Posterior vena cava (tissue), 2 donors: ENCODE results near the gene ABHD17B. TPM values are rescaled to one million over a fixed set of nuclear protein-coding genes. Genes with fewer than 3 reads are reported as not detected.
A peak's percentile ranks its signal among the peaks of the same experiment; 100 is the strongest.
"Not testable (repeated sequence)": the region's sequence is repeated elsewhere in the genome, so short reads cannot be mapped to it uniquely, and the experiment has no call there.

Experiments
- DNase-seq: peaks from one replicate; pipeline ENCODE4 v3.0.0-alpha.2; 2020; ENCODE audit warnings: low spot score
- intact Hi-C, 2 donors: fragments of 100-400 bp; cut with DNase I; formaldehyde crosslinking; loops; one replicate each; pipeline versions ENCODE4 v1.14.1 to v1.14.2; 2022 to 2023
- total RNA-seq, 2 donors: library from RNA; stranded (reverse); fragmentation: NEBNext Ultra II Directional; extraction: Animal tissue kit (Norgen Biotek cat#: 25700); gene quantifications; one replicate each; pipeline ENCODE4 v1.2.1, GENCODE V29; 2021
- donor health status: DM: yes; HTN: yes; CAD: no.
- donor health status: DM: yes; HTN: yes; CAD: no.

Gene ABHD17B
- total RNA-seq, 2 donors from 2014 or later = 11.4 to 22.8 TPM

DNA sequence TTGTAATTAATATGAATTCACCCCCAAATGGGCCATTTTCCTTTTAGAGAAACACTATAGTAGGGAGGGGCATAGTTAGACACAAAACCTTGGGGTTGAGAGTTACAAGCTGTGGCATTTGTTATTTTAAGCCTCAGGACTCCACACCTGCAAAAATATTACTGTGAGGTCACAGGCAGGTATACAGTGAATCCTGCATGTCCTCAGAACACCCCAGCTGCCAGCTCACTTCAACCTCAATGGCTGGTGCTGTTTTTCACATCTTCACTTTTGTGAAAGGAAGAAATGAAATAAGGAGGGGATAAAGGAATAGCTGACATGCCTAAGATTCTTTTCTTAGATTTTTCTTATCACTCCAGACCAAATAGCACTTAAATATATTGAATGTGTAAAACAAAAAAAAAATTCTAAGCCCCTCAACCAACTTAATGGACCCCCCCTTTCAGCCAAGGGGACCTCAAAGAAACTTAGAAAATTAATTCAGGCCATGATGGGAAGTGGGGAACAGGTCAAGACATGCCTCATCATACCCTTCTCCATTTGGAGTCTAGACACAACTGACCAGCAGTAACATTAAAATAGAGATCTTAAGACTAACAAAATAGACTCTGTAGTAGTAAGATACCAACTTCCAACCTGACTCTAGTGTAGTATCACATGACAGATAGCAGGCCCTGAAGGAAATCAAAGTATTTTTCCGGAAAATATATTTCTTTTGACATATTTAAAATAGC is 9.6 kb upstream of the ABHD17B start:
- DNase-seq = no peak
- intact Hi-C loops = no loop called here

DNA sequence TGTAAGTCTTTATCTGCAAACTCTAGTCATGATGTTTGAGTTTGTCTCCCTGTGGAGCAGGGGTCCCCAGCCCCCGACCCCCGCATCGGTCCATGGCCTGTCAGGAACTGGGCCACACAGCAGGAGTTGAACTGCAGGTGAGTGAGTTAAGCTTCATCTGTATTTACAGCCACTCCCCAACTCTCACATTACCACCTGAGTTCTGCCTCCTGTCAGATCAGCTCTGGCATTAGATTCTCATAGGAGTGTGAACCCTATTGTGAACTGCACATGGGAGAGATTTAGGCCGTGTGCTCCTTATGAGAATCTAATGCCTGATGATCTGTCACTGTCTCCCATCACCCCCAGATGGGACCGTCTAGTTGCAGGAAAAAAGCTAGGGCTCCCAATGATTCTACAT is 7.4 kb upstream of the ABHD17B start:
- DNase-seq = no peak
- intact Hi-C loops = no loop called here

DNA sequence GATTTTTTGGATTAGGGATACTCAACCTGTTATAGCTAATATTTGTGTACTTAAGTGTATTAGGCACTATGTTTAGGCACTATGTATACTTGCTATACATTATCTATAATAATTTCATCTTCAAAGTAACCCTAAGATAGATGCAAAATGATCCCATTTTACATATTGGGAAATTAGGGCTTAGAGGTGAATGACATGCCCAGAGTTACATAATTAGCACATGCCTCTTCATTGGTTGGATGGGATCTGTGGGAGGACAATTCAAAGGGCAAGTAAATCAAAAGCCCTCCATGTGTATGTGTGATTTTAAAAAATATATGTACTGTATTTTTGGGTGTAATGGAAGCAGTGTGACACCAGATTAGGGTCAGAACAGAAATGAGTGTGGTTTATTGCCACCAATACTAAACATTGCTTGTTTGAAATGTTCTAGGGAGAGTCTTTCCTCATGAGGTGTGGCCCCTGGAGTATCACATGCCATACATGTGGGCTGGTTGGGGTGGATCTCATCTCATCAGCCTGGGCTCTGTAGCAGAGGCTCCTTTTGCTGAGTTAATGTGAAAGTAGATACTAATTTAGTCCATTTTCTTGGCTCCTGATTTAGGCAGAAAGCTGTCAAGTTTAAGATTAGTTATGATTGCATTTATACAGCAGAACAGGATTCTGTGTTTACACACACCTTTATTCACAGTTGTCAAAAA is 6.0 kb upstream of the ABHD17B start:
- no peak for DNase-seq
- intact Hi-C loops = no loop called here

DNA sequence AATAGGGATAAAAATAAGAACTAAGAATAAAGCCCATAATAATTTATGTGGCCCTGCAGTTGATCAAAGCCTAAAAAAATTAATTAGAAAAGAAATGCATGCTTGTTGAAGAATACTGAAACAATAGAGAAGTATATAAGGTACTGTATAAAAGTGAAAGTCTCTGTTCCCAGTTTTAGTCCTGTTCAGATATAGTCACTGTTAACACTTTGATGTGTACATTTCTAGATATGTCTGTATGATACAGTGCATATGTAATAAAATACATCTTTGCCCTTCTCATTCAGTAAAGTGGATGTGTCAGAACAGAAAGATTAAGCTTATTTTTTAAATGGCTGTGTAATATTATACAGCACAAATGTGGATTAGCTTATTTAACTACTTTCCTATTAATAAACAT is 4.5 kb upstream of the ABHD17B start:
- intact Hi-C loops = no loop called here

DNA sequence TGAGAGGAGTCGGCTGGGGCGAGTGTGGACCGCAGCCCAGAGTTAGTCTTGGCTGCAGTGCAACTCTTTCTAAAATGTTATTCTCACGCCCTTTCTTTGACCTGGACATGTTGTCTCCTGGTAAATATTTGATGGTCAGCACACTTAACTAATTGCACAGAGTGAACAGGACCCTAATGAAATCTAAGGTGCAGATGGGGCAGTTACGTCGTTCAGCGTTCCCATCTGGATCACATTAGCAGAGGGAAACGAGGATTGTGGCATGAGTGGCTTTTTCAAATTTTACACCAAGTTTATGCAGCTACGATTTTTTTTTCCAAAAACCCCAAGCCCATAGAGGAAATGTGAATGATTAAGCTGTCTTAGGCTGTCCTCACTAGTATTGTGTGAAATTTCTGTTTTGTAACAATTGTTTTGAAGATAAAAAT is 929 bp upstream of the ABHD17B start:
- DNase-seq = no peak
- intact Hi-C loops = no loop called here

More for the DNA sequence above, 4.5 kb upstream of the ABHD17B start:
- DNase-seq = no peak

DNA sequence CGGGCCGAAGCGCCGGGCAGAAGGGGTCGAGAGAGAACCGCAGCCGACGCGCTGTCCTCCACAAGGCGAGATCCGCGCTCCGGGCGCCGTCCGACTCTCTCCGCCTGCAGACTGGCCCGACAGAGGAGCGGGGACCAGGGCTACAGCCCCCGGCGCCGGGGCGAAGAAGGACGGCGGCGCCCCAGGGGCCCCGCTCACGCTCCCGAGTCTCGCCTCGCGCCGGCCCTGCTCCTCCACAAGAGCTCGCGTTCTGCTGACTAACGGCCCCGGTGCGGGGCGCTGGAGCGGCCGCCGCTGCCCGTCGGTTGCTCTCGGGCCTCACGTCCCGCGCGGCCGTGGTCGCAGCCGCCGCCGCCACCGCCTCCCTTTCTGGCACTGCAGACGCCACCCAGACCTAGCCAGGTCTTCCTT is 338 bp downstream of the ABHD17B start:
- intact Hi-C loops = no loop called here
- DNase-seq = no peak

DNA sequence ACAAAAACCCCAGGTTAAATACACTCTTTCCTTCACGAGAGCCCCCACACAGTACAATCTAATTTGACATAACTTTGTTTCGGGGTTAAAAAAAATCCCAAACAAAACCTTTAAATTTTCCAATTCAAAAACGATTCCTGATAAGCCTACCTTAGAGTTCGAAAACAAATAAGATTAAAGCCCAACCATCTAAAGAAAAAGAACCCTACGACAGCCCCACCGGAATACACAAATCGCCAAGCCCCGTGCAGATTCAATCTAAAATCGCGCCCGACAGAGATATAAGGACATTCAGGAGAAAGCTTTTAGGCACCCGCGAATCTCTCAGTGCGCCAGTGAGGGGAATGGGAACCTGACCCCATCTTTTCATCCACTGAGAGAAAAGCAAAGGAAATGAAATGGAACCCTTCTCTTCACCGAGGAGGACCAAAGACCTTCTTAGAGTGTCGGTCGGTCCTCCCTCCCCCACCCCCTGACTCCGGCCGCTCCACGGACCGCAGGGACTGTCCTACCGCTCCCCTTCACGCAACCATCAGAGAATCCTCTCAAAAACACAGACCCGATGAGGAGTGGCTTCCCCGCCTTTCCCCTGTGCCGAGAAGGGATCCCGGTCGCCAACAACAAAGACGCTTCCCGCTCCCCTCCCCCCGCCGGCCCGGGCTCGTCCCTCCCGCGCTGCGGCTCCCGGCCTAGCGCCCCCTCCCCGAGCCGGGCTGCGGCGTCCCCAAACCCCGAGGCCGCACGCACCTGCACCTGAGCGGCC is 925 bp downstream of the ABHD17B start:
- DNase-seq = peak; percentile 85
- intact Hi-C loops = no loop called here

DNA sequence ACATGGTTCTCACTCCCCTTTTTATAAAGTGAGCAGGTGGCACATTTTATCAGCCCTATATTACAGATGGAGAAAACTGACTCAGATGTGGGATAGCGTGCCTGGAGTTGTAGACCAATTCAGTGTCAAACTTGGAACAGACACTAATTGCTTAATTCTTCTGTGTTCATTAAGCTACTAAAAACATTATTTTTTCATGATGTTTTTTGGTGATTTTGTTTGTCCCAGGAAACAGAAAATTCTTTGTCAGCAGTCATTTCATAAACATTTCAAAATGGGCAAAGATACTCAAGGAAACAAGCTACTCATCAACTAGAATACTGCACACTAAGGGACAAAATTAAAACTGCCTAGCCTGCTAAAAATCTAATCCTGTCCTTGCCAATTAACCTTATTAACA is 2.2 kb downstream of the ABHD17B start:
- intact Hi-C loops = no loop called here
- no peak for DNase-seq

DNA sequence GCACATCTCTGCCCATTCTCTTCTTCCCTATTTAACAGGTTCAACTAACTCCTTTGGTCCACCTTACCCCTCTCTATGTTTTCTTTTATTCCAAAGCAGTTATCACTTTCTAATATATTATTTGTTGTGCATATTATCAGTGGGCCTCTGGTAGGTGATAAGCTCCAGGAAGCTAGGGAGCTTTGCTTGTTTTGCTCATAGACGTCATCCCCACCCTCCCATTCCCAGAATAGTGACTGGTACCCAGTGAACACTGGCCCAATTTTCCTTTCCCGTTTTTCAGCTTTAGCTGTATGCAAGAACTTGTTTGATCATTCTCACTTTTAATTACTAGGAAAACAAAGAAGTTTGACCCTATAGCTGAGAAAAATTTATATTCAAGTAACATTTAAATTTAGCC is 6.9 kb downstream of the ABHD17B start:
- intact Hi-C loops = no loop called here
- DNase-seq = no peak

DNA sequence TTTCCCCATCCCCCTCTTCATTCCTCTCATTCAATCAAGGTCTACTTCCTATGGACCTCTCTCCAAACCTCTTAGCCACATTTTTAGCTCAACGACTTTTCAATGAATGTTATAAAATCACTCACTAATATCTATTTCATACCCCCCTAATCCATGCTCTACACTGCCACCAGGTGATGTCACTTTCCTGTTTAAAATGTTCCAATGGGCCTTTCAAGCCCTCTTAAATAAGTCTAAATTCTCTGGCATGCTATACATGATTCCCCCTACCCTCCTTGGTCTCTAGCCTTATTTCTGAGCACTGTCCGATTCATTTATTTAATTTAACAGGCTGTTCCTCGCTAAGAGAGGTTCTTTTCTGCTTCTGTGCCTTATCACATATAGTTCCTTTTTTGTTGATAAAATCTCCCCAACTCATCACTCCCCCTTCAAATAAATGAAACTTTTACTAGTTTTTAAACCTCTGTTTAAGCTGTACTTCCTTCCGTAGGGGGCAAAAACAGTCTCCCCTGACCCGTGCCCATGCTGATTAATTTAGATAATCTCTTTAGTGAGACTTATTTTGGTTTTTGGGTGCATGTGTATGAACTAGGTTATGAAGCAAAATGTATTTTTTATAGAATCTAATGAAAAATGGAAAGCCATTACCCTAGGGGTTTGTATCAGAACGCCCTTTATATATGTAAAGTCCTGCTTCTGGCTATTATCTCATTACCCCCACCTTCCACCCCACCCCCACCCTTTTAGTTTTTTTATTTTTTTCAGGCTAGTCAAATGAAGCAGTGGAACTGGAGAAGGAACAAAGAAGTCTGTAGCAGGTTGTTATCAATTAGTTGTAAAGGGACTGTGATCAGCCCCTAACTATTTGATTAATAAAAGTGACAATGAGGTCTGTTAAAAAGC is 9.0 kb downstream of the ABHD17B start:
- DNase-seq = no peak
- intact Hi-C loops = no loop called here

DNA sequence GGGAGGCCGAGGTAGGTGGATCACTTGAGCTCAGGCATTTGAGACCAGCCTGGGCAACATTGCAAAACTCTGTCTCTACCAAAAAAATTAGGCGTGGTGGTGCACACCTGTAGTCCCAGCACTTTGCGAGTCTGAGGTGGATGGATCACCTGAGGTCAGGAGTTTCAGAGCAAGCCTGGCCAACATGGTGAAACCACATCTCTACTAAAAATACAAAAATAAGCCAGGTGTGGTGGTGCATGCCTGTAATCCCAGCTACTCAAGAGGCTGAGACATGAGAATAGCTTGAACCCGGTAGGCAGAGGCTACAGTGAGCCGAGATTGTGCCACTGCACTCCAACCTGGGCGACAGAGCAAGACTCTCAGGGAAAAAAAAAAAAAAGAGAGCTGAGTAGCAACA is 12.2 kb downstream of the ABHD17B start:
- intact Hi-C loops, DNase-seq: not testable (repeated sequence)

DNA sequence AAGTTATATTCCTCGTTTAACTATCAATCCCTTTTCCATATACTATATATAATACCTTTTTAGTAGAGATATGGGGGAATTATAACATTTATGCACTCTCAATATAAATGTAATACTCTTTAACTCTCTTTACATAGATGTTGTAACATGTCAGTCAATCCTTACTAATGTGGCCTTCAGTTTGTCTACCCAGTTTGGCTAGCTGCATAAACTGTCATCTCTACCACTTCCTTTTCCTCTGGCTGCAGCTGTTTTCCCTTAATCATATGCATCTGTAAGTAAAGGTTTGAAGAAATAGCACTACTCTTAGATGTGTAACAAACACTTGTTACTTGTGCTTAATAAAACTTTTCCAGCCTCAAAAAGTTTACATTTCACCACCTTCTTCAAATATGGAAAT is 13.4 kb downstream of the ABHD17B start:
- intact Hi-C loops = no loop called here

DNA sequence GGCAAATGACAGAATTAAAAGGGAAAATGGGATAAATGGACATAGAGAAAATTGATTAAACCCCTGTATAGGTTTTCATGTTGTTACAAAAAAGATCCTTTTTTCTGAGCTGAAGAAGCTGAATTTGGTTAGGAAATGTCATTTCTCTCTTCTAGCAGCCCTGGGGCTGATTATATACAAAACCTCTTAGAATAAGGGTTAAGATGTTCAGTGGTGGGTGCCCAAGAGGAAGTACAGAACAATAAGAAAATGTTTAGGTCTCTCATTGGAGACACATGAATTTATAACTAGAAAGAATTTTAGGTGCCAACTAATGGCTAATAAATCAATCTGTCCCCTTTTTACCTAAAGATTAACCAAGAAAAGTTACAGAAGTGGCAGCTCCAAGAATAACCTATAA is 14.2 kb downstream of the ABHD17B start:
- DNase-seq = no peak
- intact Hi-C loops = no loop called here

More for the DNA sequence above, 13.4 kb downstream of the ABHD17B start:
- DNase-seq = no peak

DNA sequence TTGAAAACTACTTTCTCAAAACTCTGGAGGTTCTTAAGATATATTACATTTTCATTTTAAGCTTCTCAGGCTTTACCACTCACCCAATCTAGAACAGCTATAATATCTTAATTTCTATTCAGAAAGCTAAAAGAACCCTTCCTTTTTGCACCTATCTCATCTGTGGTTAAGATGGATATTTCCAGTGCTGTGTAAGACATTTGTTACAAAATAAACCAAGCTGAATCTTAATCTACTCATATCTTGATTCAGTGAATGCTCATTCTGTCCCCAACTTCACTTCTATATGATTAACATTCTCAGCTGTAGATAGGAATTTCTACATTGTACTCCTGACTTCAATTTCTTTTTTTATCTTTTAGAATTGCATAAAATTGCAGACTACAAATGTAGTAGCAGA is 15.0 kb downstream of the ABHD17B start:
- intact Hi-C loops = no loop called here
- DNase-seq = no peak

DNA sequence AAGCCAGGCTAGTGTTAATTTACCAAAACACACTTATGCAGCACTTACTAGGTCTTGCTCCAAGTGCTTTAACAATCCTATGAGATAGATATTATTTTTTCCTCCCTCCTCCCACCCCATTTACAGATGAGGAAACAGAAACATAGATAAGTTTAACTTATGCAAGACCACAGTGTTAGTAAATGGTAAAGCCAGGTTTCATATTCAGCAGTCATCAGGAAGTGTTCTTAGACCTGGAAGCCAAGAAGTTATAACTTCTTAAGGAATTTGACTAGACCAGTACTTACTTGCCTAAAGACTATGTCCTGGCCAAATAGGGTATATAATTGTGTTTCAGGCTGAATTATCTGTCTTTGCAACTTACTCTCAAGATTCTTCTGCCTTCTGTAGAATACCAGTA is 15.9 kb downstream of the ABHD17B start:
- intact Hi-C loops = no loop called here
- DNase-seq = no peak

DNA sequence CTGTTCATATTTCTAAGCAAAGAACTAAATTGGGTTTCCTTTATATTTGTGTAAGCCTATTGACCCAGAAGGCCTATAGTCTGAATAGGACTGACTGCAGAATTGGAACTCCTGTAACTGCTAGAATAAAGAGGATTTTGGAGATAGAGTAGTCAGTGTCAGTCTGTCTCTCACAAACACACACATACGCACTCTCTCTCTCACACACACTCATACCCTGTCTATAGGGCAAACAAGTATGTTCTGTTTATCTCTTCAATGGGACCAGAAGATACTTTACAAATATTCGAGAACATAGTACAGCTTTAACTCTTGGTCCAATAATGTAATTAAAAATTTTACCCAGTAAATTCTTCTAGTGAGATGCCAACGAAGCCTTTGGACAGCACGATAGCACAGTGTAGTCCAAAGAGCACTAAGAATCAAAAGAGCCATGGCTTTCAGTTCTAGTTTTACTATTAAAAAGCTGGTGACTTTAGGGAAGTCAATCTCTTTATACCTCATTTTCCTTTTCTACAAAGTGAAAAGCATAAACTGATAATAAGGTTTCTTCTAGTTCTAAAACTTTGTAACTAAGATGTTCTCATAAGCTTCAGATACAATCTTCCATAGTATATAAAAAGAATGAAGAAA is 19.3 kb downstream of the ABHD17B start:
- intact Hi-C loops = no loop called here
- no peak for DNase-seq

DNA sequence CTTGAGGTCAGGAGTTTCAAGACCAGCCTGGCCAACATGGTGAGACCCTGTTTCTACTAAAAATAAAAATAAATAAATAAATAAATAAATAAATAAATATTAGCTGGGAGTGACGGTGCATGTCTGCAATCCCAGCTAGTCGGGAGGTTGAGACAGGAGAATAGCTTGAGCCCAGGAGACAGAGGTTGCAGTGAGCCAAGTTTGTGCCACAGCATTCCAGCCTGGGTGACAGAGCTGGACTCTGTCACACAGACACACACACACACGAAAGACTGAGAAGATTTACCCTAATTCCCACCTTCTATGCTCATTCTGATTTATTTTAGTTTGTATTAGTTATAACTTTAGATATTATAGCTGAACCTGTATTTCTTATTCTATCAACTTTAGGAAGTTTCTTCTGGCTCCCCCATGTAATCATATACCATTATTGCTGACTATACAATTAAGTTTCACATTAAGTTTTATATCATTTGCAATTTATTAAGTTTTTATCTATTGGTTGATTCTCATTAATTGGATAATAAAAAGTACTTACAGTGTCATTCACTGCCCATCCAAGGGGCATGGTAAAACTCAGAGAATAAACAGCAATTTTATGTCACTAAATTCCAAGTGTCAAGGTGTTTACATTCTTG is 20.8 kb downstream of the ABHD17B start:
- intact Hi-C loops = no loop called here

DNA sequence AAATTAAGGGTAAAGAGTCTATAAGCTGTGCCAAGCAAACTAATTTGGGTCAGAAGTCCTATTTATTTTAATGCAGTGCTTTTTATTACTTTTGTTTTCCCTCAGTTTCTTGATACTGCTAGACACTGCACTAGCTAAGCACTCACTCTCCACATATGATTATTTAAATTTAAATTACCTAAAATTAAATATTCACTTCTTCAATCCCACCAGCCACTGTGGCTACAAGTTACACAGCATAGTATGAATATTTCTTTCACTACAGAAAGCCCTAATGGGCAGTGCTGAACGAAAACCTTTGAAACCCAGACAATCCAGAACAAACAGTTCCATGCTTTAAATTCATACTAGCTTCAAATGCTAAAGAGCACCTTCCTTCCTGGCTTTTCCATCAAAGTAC is 23.6 kb downstream of the ABHD17B start:
- DNase-seq = no peak
- intact Hi-C loops = no loop called here

More for the DNA sequence above, 20.8 kb downstream of the ABHD17B start:
- no peak for DNase-seq
